H1 (cell line): Measurements from ENCODE around the gene UVSSA. TPM values are rescaled to one million over a fixed set of nuclear protein-coding genes. Genes with fewer than 3 reads are reported as not detected.

Experiments
- CTCF ChIP-seq, 3 experiments: IDR thresholded peaks; 1 replicate in 2 of 3; 2 replicates in 1 of 3; pipeline versions ENCODE4 v1.5.1 to v1.6.1; 2011; ENCODE audit warnings: low read length in 3 of 3, mild to moderate bottlenecking in 3 of 3, inconsistent platforms in 2 of 3, low read depth in 1 of 3, moderate library complexity in 1 of 3; ENCODE audit not compliant: insufficient read depth in 1 of 3; ENCODE audit errors: control extremely low read depth in 1 of 3
- JUN ChIP-seq: IDR thresholded peaks from 2 replicates; pipeline ENCODE4 v1.6.1; 2011; ENCODE audit warnings: low read depth, mild to moderate bottlenecking, improper control_type of control experiment, low read length
- RBBP5 ChIP-seq: IDR thresholded peaks from 2 replicates; pipeline ENCODE4 v1.7.1; 2012; ENCODE audit warnings: low read depth, mild to moderate bottlenecking, inconsistent platforms, low read length, moderate library complexity, borderline replicate concordance
- TBP ChIP-seq: IDR thresholded peaks from 2 replicates; pipeline ENCODE4 v1.6.1; 2011; ENCODE audit warnings: low read depth, low read length, improper control_type of control experiment
- polyA plus RNA-seq, 7 experiments: library from polyadenylated mRNA; depleted of rRNA in 3 of 7; stranded (reverse) in 5 of 7; unstranded in 2 of 7; fragments of >200 nt in 5 of 7; fragments of 200-250 nt in 2 of 7; gene quantifications; 1 replicate in 5 of 7; 2 replicates in 1 of 7; 4 replicates in 1 of 7; pipeline versions ENCODE4 v1.2.1 to v1.2.3, GENCODE V29; 2011 to 2013; ENCODE audit warnings: missing spikeins in 2 of 7, mixed read lengths in 2 of 7
- total RNA-seq: library from RNA; stranded (reverse); fragmentation: NEBNext Ultra II Directional; extraction: Animal tissue kit (Norgen Biotek cat#: 25700); gene quantifications from 2 replicates; pipeline ENCODE4 v1.2.1, GENCODE V29; 2021

The UVSSA gene
- total and polyA plus RNA-seq, 2 of the 8 experiments (the other 6 are each of a cell fraction or from before 2014, with no cell fraction given): 14.5 to 19.4 TPM

- no peak for TF ChIP-seq RBBP5
- no peak for TF ChIP-seq TBP
- no peak for TF ChIP-seq CTCF (IDR thresholded peaks at IDR 0.05; ENCODE audit: control extremely low read depth in 1 of 3, insufficient read depth in 1 of 3, low read depth in 1 of 3, low read length in 3 of 3)
- TF ChIP-seq JUN: no peak
Observed at GRCh38 chr4:1310031-1310795, 36.8 kb upstream of the UVSSA start (continued).
